ENCODE results near the gene GTF2H3.

Gene GTF2H3

GRCh38 chr12:123645878-123646277, 12.2 kb downstream of the GTF2H3 start:
- DNase-seq (ENCODE audit: low spot score), result no peak

- no peak for DNase-seq (ENCODE audit: low spot score)
Measured at GRCh38 chr12:123648401-123648800, 14.8 kb downstream of the GTF2H3 start.

GRCh38 chr12:123654129-123654701, 20.6 kb downstream of the GTF2H3 start:
- no peak for DNase-seq (ENCODE audit: low spot score)

GRCh38 chr12:123655420-123655819, 21.8 kb downstream of the GTF2H3 start:
- no peak for DNase-seq (ENCODE audit: low spot score)

- DNase-seq (ENCODE audit: low spot score), result no peak
Measured at GRCh38 chr12:123656392-123656791, 22.8 kb downstream of the GTF2H3 start.

GRCh38 chr12:123657211-123657610, 23.6 kb downstream of the GTF2H3 start:
- DNase-seq (ENCODE audit: low spot score), result no peak

- no peak for DNase-seq (ENCODE audit: low spot score)
Measured at GRCh38 chr12:123659996-123660727, 26.5 kb downstream of the GTF2H3 start.

GRCh38 chr12:123667771-123668170, 34.1 kb downstream of the GTF2H3 start:
- DNase-seq (ENCODE audit: low spot score), result no peak

- peak; percentile 94 for DNase-seq (ENCODE audit: low spot score)
Measured at GRCh38 chr12:123670882-123671728, 37.5 kb downstream of the GTF2H3 start, which contains the start of gene TCTN2. TSS of gene TCTN2 (plus strand) at chr12:123671113. CDS start at chr12:123671241, 128 bp downstream.

- no peak for DNase-seq (ENCODE audit: low spot score)
Measured at GRCh38 chr12:123671876-123672275, 38.2 kb downstream of the GTF2H3 start.

- DNase-seq (ENCODE audit: low spot score), result no peak
Measured at GRCh38 chr12:123675436-123675835, 41.8 kb downstream of the GTF2H3 start.

GRCh38 chr12:123676616-123677320, 43.1 kb downstream of the GTF2H3 start:
- DNase-seq (ENCODE audit: low spot score), result no peak

- no peak for DNase-seq (ENCODE audit: low spot score)
Measured at GRCh38 chr12:123678981-123679380, 45.4 kb downstream of the GTF2H3 start.

- no peak for DNase-seq (ENCODE audit: low spot score)
Measured at GRCh38 chr12:123681605-123682004, 48.0 kb downstream of the GTF2H3 start.

- DNase-seq (ENCODE audit: low spot score), result peak; percentile 25
Measured at GRCh38 chr12:123683964-123684363, 50.3 kb downstream of the GTF2H3 start.

GRCh38 chr12:123686636-123687190, 53.1 kb downstream of the GTF2H3 start:
- no peak for DNase-seq (ENCODE audit: low spot score)

- DNase-seq (ENCODE audit: low spot score), result no peak
Measured at GRCh38 chr12:123690191-123690840, 56.7 kb downstream of the GTF2H3 start.

- DNase-seq (ENCODE audit: low spot score), result no peak
Measured at GRCh38 chr12:123696207-123696606, 62.6 kb downstream of the GTF2H3 start.

GRCh38 chr12:123696646-123697045, 63.0 kb downstream of the GTF2H3 start:
- no peak for DNase-seq (ENCODE audit: low spot score)

GRCh38 chr12:123705935-123706334, 72.3 kb downstream of the GTF2H3 start:
- no peak for DNase-seq (ENCODE audit: low spot score)

GRCh38 chr12:123707466-123707865, 73.8 kb downstream of the GTF2H3 start:
- DNase-seq (ENCODE audit: low spot score), result no peak
